ENCODE results near the gene PLIN5. TPM values are rescaled to one million over a fixed set of nuclear protein-coding genes. Genes with fewer than 3 reads are reported as not detected.

The PLIN5 gene
- total and polyA plus RNA-seq, 4 donors, result 13.3 to 83.8 (median 56.6) TPM

- WGBS, result 88% methylated on average over 15 of the region's 15 CpGs
- Histone ChIP-seq H3K4me1 (ENCODE audit: control insufficient read depth in 4 of 4, insufficient read depth in 4 of 4, low read length in 3 of 4) (no peaks in the 10 kb centered on the region), H3K4me3 (ENCODE audit: low read depth in 1 of 3, low read length in 3 of 3) (no peak overlapping the region), H3K27ac (ENCODE audit: low read depth in 1 of 2, low read length in 2 of 2) (no peak overlapping the region), H3K36me3 (ENCODE audit: control insufficient read depth in 4 of 4, insufficient read depth in 3 of 4, low read depth in 1 of 4, low read length in 3 of 4) (peaks cover 12 to 75% (median 24%) of the 10 kb centered on the region in 4 donors), H3K27me3 (ENCODE audit: control insufficient read depth in 4 of 4, insufficient read depth in 4 of 4, low read length in 3 of 4) (no peaks in the 10 kb centered on the region), H3K9me3 (ENCODE audit: control insufficient read depth in 4 of 4, low read length in 3 of 4) (no peaks in the 10 kb centered on the region), H3K9ac (ENCODE audit: low read depth in 1 of 2, low read length in 2 of 2) (no peak overlapping the region)
- no peak for TF ChIP-seq SP1 (IDR thresholded peaks at IDR 0.05)
- TF ChIP-seq, protein P1, sequence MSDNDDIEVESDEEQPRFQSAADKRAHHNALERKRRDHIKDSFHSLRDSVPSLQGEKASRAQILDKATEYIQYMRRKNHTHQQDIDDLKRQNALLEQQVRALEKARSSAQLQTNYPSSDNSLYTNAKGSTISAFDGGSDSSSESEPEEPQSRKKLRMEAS (IDR thresholded peaks at IDR 0.05), result no peak
- no peak for TF ChIP-seq HNF4G (IDR thresholded peaks at IDR 0.05)
- TF ChIP-seq, protein P2, sequence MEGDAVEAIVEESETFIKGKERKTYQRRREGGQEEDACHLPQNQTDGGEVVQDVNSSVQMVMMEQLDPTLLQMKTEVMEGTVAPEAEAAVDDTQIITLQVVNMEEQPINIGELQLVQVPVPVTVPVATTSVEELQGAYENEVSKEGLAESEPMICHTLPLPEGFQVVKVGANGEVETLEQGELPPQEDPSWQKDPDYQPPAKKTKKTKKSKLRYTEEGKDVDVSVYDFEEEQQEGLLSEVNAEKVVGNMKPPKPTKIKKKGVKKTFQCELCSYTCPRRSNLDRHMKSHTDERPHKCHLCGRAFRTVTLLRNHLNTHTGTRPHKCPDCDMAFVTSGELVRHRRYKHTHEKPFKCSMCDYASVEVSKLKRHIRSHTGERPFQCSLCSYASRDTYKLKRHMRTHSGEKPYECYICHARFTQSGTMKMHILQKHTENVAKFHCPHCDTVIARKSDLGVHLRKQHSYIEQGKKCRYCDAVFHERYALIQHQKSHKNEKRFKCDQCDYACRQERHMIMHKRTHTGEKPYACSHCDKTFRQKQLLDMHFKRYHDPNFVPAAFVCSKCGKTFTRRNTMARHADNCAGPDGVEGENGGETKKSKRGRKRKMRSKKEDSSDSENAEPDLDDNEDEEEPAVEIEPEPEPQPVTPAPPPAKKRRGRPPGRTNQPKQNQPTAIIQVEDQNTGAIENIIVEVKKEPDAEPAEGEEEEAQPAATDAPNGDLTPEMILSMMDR (IDR thresholded peaks at IDR 0.05; ENCODE audit: low read depth, low read length, missing input control), result no peak
- no peak for TF ChIP-seq RXRA (IDR thresholded peaks at IDR 0.05)
- DNase-seq (ENCODE audit: low spot score), result no peak
Measured at GRCh38 chr19:4504891-4505569, 30.0 kb downstream of the PLIN5 start.

GRCh38 chr19:4504297-4504701, 30.7 kb downstream of the PLIN5 start:
- 91% methylated on average over 23 of the region's 23 CpGs for WGBS

GRCh38 chr19:4503825-4504170, 31.2 kb downstream of the PLIN5 start:
- Histone ChIP-seq H3K27ac (ENCODE audit: low read depth in 1 of 2, low read length in 2 of 2) (no peak overlapping the region), H3K4me3 (ENCODE audit: low read depth in 1 of 3, low read length in 3 of 3) (no peak overlapping the region), H3K36me3 (ENCODE audit: control insufficient read depth in 4 of 4, insufficient read depth in 3 of 4, low read depth in 1 of 4, low read length in 3 of 4) (peaks cover 12 to 74% (median 25%) of the 10 kb centered on the region in 4 donors), H3K9me3 (ENCODE audit: control insufficient read depth in 4 of 4, low read length in 3 of 4) (no peaks in the 10 kb centered on the region), H3K4me1 (ENCODE audit: control insufficient read depth in 4 of 4, insufficient read depth in 4 of 4, low read length in 3 of 4) (no peaks in the 10 kb centered on the region), H3K9ac (ENCODE audit: low read depth in 1 of 2, low read length in 2 of 2) (no peak overlapping the region), H3K27me3 (ENCODE audit: control insufficient read depth in 4 of 4, insufficient read depth in 4 of 4, low read length in 3 of 4) (no peaks in the 10 kb centered on the region)
- TF ChIP-seq, protein P3, sequence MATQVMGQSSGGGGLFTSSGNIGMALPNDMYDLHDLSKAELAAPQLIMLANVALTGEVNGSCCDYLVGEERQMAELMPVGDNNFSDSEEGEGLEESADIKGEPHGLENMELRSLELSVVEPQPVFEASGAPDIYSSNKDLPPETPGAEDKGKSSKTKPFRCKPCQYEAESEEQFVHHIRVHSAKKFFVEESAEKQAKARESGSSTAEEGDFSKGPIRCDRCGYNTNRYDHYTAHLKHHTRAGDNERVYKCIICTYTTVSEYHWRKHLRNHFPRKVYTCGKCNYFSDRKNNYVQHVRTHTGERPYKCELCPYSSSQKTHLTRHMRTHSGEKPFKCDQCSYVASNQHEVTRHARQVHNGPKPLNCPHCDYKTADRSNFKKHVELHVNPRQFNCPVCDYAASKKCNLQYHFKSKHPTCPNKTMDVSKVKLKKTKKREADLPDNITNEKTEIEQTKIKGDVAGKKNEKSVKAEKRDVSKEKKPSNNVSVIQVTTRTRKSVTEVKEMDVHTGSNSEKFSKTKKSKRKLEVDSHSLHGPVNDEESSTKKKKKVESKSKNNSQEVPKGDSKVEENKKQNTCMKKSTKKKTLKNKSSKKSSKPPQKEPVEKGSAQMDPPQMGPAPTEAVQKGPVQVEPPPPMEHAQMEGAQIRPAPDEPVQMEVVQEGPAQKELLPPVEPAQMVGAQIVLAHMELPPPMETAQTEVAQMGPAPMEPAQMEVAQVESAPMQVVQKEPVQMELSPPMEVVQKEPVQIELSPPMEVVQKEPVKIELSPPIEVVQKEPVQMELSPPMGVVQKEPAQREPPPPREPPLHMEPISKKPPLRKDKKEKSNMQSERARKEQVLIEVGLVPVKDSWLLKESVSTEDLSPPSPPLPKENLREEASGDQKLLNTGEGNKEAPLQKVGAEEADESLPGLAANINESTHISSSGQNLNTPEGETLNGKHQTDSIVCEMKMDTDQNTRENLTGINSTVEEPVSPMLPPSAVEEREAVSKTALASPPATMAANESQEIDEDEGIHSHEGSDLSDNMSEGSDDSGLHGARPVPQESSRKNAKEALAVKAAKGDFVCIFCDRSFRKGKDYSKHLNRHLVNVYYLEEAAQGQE (IDR thresholded peaks at IDR 0.05), result no peak
- no peak for DNase-seq (ENCODE audit: low spot score)
- 95% methylated on average over 10 of the region's 10 CpGs for WGBS

More at GRCh38 chr19:4504297-4504701, 30.7 kb downstream of the PLIN5 start:
- Histone ChIP-seq H3K4me1 (ENCODE audit: control insufficient read depth in 4 of 4, insufficient read depth in 4 of 4, low read length in 3 of 4) (no peaks in the 10 kb centered on the region), H3K36me3 (ENCODE audit: control insufficient read depth in 4 of 4, insufficient read depth in 3 of 4, low read depth in 1 of 4, low read length in 3 of 4) (peaks cover 12 to 74% (median 25%) of the 10 kb centered on the region in 4 donors), H3K27me3 (ENCODE audit: control insufficient read depth in 4 of 4, insufficient read depth in 4 of 4, low read length in 3 of 4) (no peaks in the 10 kb centered on the region), H3K4me3 (ENCODE audit: low read depth in 1 of 3, low read length in 3 of 3) (no peak overlapping the region), H3K9me3 (ENCODE audit: control insufficient read depth in 4 of 4, low read length in 3 of 4) (no peaks in the 10 kb centered on the region), H3K27ac (ENCODE audit: low read depth in 1 of 2, low read length in 2 of 2) (no peak overlapping the region), H3K9ac (ENCODE audit: low read depth in 1 of 2, low read length in 2 of 2) (no peak overlapping the region)
- TF ChIP-seq FOXA1 (IDR thresholded peaks at IDR 0.05), result no peak
- no peak for TF ChIP-seq TAF1 (conservative IDR thresholded peaks at IDR 0.05)
- TF ChIP-seq SP1 (IDR thresholded peaks at IDR 0.05), result no peak
- no peak for DNase-seq (ENCODE audit: low spot score)

Data from liver (tissue), 9 donors.